T-helper 1 cell (primary cell): Measurements from ENCODE around the gene PDE5A.
"Not testable (repeated sequence)": the region's sequence is repeated elsewhere in the genome, so short reads cannot be mapped to it uniquely, and the experiment has no call there.

Experiments used
- DNase-seq, 5 donors: peaks; one replicate each; pipeline ENCODE4 v3.0.0-alpha.2; 2012 to 2020

The PDE5A gene

GRCh38 chr4:119469039-119469438 lies 159.6 kb downstream of the PDE5A start:
- not testable (repeated sequence) for DNase-seq

- DNase-seq = peak in 2 of 5 donors; percentile 8 to 29
Measured at GRCh38 chr4:119462733-119463132, 165.9 kb downstream of the PDE5A start.

GRCh38 chr4:119455734-119456133 lies 172.9 kb downstream of the PDE5A start:
- not testable (repeated sequence) for DNase-seq

GRCh38 chr4:119454491-119455270 lies 173.9 kb downstream of the PDE5A start:
- peak; percentile 92 to 99 (median 94) for DNase-seq

- DNase-seq = not testable (repeated sequence)
Measured at GRCh38 chr4:119454151-119454490, 174.5 kb downstream of the PDE5A start.

GRCh38 chr4:119453286-119453685 lies 175.3 kb downstream of the PDE5A start:
- not testable (repeated sequence) for DNase-seq

GRCh38 chr4:119449851-119450250 lies 178.8 kb downstream of the PDE5A start:
- DNase-seq = not testable (repeated sequence)
